Measurements from ENCODE around the gene EFCAB11. TPM values are rescaled to one million over a fixed set of nuclear protein-coding genes. Genes with fewer than 3 reads are reported as not detected.

EFCAB11 gene
- total and polyA plus RNA-seq, 2 donors (not counting 1 experiment from before 2014, with no cell fraction given) = 4.2 to 13.8 TPM

GRCh38 chr14:89941830-89942377, 12.6 kb downstream of the EFCAB11 start:
- ChIA-PET POLR2A (no interaction called here), CTCF (interaction anchor here (0.9 to 1.6 kb wide), 2 partner anchors 10 to 31 kb away, joined by 3 to 7 read pairs; no protein-coding TSS in a partner anchor)
- TF ChIP-seq CTCF (IDR thresholded peaks at IDR 0.05) (no peak), EZH2 (IDR thresholded peaks at IDR 0.05; ENCODE audit: borderline replicate concordance, insufficient read depth, low read depth, low read length, poor library complexity, severe bottlenecking) (no peak)

GRCh38 chr14:89936654-89937185, 17.8 kb downstream of the EFCAB11 start:
- no peak overlapping the region for H3K27ac Mint-ChIP-seq
- no peaks in the 10 kb centered on the region for H3K79me2 ChIP-seq (ENCODE audit: control insufficient read depth, insufficient read depth, low read length)
- no peak overlapping the region for H2AFZ ChIP-seq (ENCODE audit: insufficient read depth, low read depth, low read length, poor library complexity, severe bottlenecking)
- TF ChIP-seq EZH2 (IDR thresholded peaks at IDR 0.05; ENCODE audit: borderline replicate concordance, insufficient read depth, low read depth, low read length, poor library complexity, severe bottlenecking) = no peak
- no peak for TF ChIP-seq CTCF (IDR thresholded peaks at IDR 0.05)
- no peak overlapping the region for H3K4me2 ChIP-seq (replicated peaks; ENCODE audit: low read depth, low read length, poor library complexity, severe bottlenecking)
- no peaks in the 10 kb centered on the region for H3K27me3 Mint-ChIP-seq
- H3K4me1 Mint-ChIP-seq = no peaks in the 10 kb centered on the region
- DNase-seq = no peak
- no peaks in the 10 kb centered on the region for H3K36me3 ChIP-seq (replicated peaks in 1 of 2; ENCODE audit: control extremely low read depth in 1 of 2, control insufficient read depth in 1 of 2, extremely low read depth in 1 of 2, insufficient read depth in 2 of 2, low read length in 1 of 2)
- ChIA-PET POLR2A (no interaction called here), CTCF (interaction anchor here (1.4 to 3.0 kb wide), 2 partner anchors 19 to 37 kb away, joined by 7 to 13 read pairs; partner anchors contain the start of genes EFCAB11 and TDP1)
- H3K4me1 ChIP-seq (ENCODE audit: control insufficient read depth in 2 of 2, insufficient read depth in 2 of 2, low read length in 2 of 2) = no peaks in the 10 kb centered on the region
- H3K4me3 ChIP-seq (ENCODE audit: control extremely low read depth in 1 of 5, extremely low read depth in 1 of 5, insufficient read depth in 1 of 5, low read depth in 2 of 5, low read length in 4 of 5) = no peak overlapping the region
- no CpG with 5 or more reads among the region's 3 CpGs for WGBS (ENCODE audit: insufficient coverage)
- H3K27ac ChIP-seq (ENCODE audit: low read length in 2 of 2) = no peak overlapping the region
- no peaks in the 10 kb centered on the region for H3K9me3 ChIP-seq (ENCODE audit: control extremely low read depth in 1 of 3, control insufficient read depth in 2 of 3, insufficient read depth in 1 of 3, low read length in 2 of 3)
- intact Hi-C loops (cut with micrococcal nuclease) = no loop called here
- no peak for ATAC-seq (ENCODE audit: low read depth)
- no peaks in the 10 kb centered on the region for H3K9me3 Mint-ChIP-seq (ENCODE audit: insufficient read depth)
- no peaks in the 10 kb centered on the region for H4K20me1 ChIP-seq (ENCODE audit: control insufficient read depth, insufficient read depth, low read length, poor library complexity, severe bottlenecking)
- H3K4me3 Mint-ChIP-seq = no peak overlapping the region
- no peaks in the 10 kb centered on the region for H3K27me3 ChIP-seq (replicated peaks in 1 of 4; ENCODE audit: control extremely low read depth in 1 of 4, control insufficient read depth in 3 of 4, insufficient read depth in 4 of 4, low read length in 3 of 4)
- H3K9ac ChIP-seq (ENCODE audit: low read length) = no peak overlapping the region

More at GRCh38 chr14:89941830-89942377, 12.6 kb downstream of the EFCAB11 start:
- H3K9me3 ChIP-seq (ENCODE audit: control extremely low read depth in 1 of 3, control insufficient read depth in 2 of 3, insufficient read depth in 1 of 3, low read length in 2 of 3) = no peaks in the 10 kb centered on the region
- H3K27me3 Mint-ChIP-seq = no peaks in the 10 kb centered on the region
- ATAC-seq (ENCODE audit: low read depth) (no peak), DNase-seq (no peak)
- H3K9ac ChIP-seq (ENCODE audit: low read length) = no peak overlapping the region
- no peaks in the 10 kb centered on the region for H3K27me3 ChIP-seq (replicated peaks in 1 of 4; ENCODE audit: control extremely low read depth in 1 of 4, control insufficient read depth in 3 of 4, insufficient read depth in 4 of 4, low read length in 3 of 4)
- no peaks in the 10 kb centered on the region for H3K4me1 Mint-ChIP-seq
- no peaks in the 10 kb centered on the region for H3K79me2 ChIP-seq (ENCODE audit: control insufficient read depth, insufficient read depth, low read length)
- H3K4me3 Mint-ChIP-seq = no peak overlapping the region
- no peak overlapping the region for H3K4me2 ChIP-seq (replicated peaks; ENCODE audit: low read depth, low read length, poor library complexity, severe bottlenecking)
- no peak overlapping the region for H3K4me3 ChIP-seq (ENCODE audit: control extremely low read depth in 1 of 5, extremely low read depth in 1 of 5, insufficient read depth in 1 of 5, low read depth in 2 of 5, low read length in 4 of 5)
- no peaks in the 10 kb centered on the region for H3K4me1 ChIP-seq (ENCODE audit: control insufficient read depth in 2 of 2, insufficient read depth in 2 of 2, low read length in 2 of 2)
- intact Hi-C loops (cut with micrococcal nuclease) = no loop called here
- H2AFZ ChIP-seq (ENCODE audit: insufficient read depth, low read depth, low read length, poor library complexity, severe bottlenecking) = no peak overlapping the region
- no peak overlapping the region for H3K27ac Mint-ChIP-seq
- H4K20me1 ChIP-seq (ENCODE audit: control insufficient read depth, insufficient read depth, low read length, poor library complexity, severe bottlenecking) = no peaks in the 10 kb centered on the region
- no peaks in the 10 kb centered on the region for H3K36me3 ChIP-seq (replicated peaks in 1 of 2; ENCODE audit: control extremely low read depth in 1 of 2, control insufficient read depth in 1 of 2, extremely low read depth in 1 of 2, insufficient read depth in 2 of 2, low read length in 1 of 2)
- H3K27ac ChIP-seq (ENCODE audit: low read length in 2 of 2) = no peak overlapping the region
- WGBS (ENCODE audit: insufficient coverage) = no CpG with 5 or more reads among the region's 2 CpGs
- no peaks in the 10 kb centered on the region for H3K9me3 Mint-ChIP-seq (ENCODE audit: insufficient read depth)

Data from B cell (primary cell).